ENCODE results near the gene GBP1. TPM values are rescaled to one million over a fixed set of nuclear protein-coding genes. Genes with fewer than 3 reads are reported as not detected.
"Not testable (repeated sequence)": the region's sequence is repeated elsewhere in the genome, so short reads cannot be mapped to it uniquely, and the experiment has no call there.

The GBP1 gene
- total RNA-seq, 2 donors from 2014 or later: not detected

- peaks cover 10% of the 10 kb centered on the region for H3K9me3 ChIP-seq (ENCODE audit: control insufficient read depth, low read length)
- no peaks in the 10 kb centered on the region for H3K27me3 ChIP-seq (ENCODE audit: control insufficient read depth, insufficient read depth, low read length, poor library complexity, severe bottlenecking)
- no peaks in the 10 kb centered on the region for H3K36me3 ChIP-seq (ENCODE audit: control insufficient read depth, insufficient read depth, low read length)
- no peak overlapping the region for H3K4me3 ChIP-seq (ENCODE audit: low read length)
- TF ChIP-seq CTCF (conservative IDR thresholded peaks at IDR 0.05): no peak
- H3K9ac ChIP-seq (ENCODE audit: extremely low read depth, low read length, poor library complexity, severe bottlenecking): no peak overlapping the region
- no peaks in the 10 kb centered on the region for H3K4me1 Mint-ChIP-seq
- H3K27me3 Mint-ChIP-seq (ENCODE audit: insufficient read depth): peaks cover 5% of the 10 kb centered on the region
- H3K36me3 Mint-ChIP-seq (ENCODE audit: low read depth): no peaks in the 10 kb centered on the region
- no peaks in the 10 kb centered on the region for H3K4me1 ChIP-seq (ENCODE audit: control insufficient read depth, insufficient read depth, low read length)
- H3K4me3 Mint-ChIP-seq: no peak overlapping the region
- no peak overlapping the region for H3K27ac ChIP-seq (ENCODE audit: low read depth, low read length)
- 93% methylated on average over 1 of the region's 1 CpG; no CpG with 5 or more reads in 1 of the 2 experiments for WGBS, 2 experiments (ENCODE audit: insufficient coverage in 1 of 2, insufficient read length in 1 of 2)
- peaks cover 25% of the 10 kb centered on the region for H3K9me3 Mint-ChIP-seq
- DNase-seq: no peak
- H3K27ac Mint-ChIP-seq: no peak overlapping the region
Measured at GRCh38 chr1:89035080-89035479, 29.9 kb downstream of the GBP1 start.

DNA sequence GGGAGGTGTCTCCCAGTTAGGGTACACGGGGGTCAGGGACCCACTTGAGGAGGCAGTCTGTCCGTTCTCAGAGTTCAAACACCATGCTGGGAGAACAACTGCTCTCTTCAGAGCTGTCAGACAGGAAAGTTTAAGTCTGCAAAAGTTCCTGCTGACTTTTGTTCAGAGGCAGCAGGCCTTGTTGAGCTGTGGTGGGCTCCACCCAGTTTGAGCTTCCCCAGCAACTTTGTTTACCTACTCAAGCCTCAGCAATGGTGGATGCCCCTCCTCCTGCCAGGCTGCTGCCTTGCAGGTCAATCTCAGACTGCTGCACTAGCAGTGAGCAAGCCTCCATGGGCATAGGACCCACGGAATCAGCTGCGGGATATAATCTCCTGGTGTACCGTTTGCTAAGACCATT is 31.0 kb downstream of the GBP1 start:
- H3K27me3 ChIP-seq (ENCODE audit: control insufficient read depth, insufficient read depth, low read length, poor library complexity, severe bottlenecking); H3K27me3 Mint-ChIP-seq (ENCODE audit: insufficient read depth); H3K36me3 ChIP-seq (ENCODE audit: control insufficient read depth, insufficient read depth, low read length); H3K4me1 ChIP-seq (ENCODE audit: control insufficient read depth, insufficient read depth, low read length); H3K36me3 Mint-ChIP-seq (ENCODE audit: low read depth); H3K4me3 Mint-ChIP-seq; H3K4me3 ChIP-seq (ENCODE audit: low read length); H3K9me3 ChIP-seq (ENCODE audit: control insufficient read depth, low read length); H3K27ac ChIP-seq (ENCODE audit: low read depth, low read length); H3K9ac ChIP-seq (ENCODE audit: extremely low read depth, low read length, poor library complexity, severe bottlenecking); H3K4me1 Mint-ChIP-seq; DNase-seq; H3K27ac Mint-ChIP-seq: not testable (repeated sequence)
- WGBS, 2 experiments (ENCODE audit: insufficient coverage in 1 of 2, insufficient read length in 1 of 2): 91 to 92% methylated on average over 5 of the region's 5 CpGs
- H3K9me3 Mint-ChIP-seq: peaks cover 30% of the 10 kb centered on the region

- H3K4me3 ChIP-seq (ENCODE audit: low read length); H3K9ac ChIP-seq (ENCODE audit: extremely low read depth, low read length, poor library complexity, severe bottlenecking); H3K4me1 ChIP-seq (ENCODE audit: control insufficient read depth, insufficient read depth, low read length); H3K36me3 ChIP-seq (ENCODE audit: control insufficient read depth, insufficient read depth, low read length); DNase-seq; H3K27me3 Mint-ChIP-seq (ENCODE audit: insufficient read depth); H3K27ac Mint-ChIP-seq; H3K9me3 ChIP-seq (ENCODE audit: control insufficient read depth, low read length); H3K27me3 ChIP-seq (ENCODE audit: control insufficient read depth, insufficient read depth, low read length, poor library complexity, severe bottlenecking); H3K27ac ChIP-seq (ENCODE audit: low read depth, low read length); H3K4me3 Mint-ChIP-seq; H3K36me3 Mint-ChIP-seq (ENCODE audit: low read depth); H3K4me1 Mint-ChIP-seq: not testable (repeated sequence)
- H3K9me3 Mint-ChIP-seq: peaks cover 18% of the 10 kb centered on the region
- 96% methylated on average over 2 of the region's 2 CpGs; no CpG with 5 or more reads in 1 of the 2 experiments for WGBS, 2 experiments (ENCODE audit: insufficient coverage in 1 of 2, insufficient read length in 1 of 2)
Measured at GRCh38 chr1:89029051-89029450, 36.0 kb downstream of the GBP1 start.

- Histone ChIP-seq H3K36me3 (ENCODE audit: control insufficient read depth, insufficient read depth, low read length) (no peaks in the 10 kb centered on the region), H3K4me1 (ENCODE audit: control insufficient read depth, insufficient read depth, low read length) (no peaks in the 10 kb centered on the region), H3K4me3 (ENCODE audit: low read length) (no peak overlapping the region), H3K27me3 (ENCODE audit: control insufficient read depth, insufficient read depth, low read length, poor library complexity, severe bottlenecking) (no peaks in the 10 kb centered on the region), H3K9me3 (ENCODE audit: control insufficient read depth, low read length) (no peaks in the 10 kb centered on the region), H3K9ac (ENCODE audit: extremely low read depth, low read length, poor library complexity, severe bottlenecking) (no peak overlapping the region), H3K27ac (ENCODE audit: low read depth, low read length) (no peak overlapping the region)
- H3K27me3 Mint-ChIP-seq (ENCODE audit: insufficient read depth): peaks cover 2% of the 10 kb centered on the region
- H3K36me3 Mint-ChIP-seq (ENCODE audit: low read depth): no peaks in the 10 kb centered on the region
- no peak overlapping the region for H3K27ac Mint-ChIP-seq
- H3K4me1 Mint-ChIP-seq: peaks cover 14% of the 10 kb centered on the region
- TF ChIP-seq CTCF (conservative IDR thresholded peaks at IDR 0.05): no peak
- no peak overlapping the region for H3K4me3 Mint-ChIP-seq
- 83 to 91% methylated on average over 3 of the region's 3 CpGs for WGBS, 2 experiments (ENCODE audit: insufficient coverage in 1 of 2, insufficient read length in 1 of 2)
- peaks cover 13% of the 10 kb centered on the region for H3K9me3 Mint-ChIP-seq
- DNase-seq: no peak
Measured at GRCh38 chr1:89025928-89026327, 39.1 kb downstream of the GBP1 start.

All from endodermal cell (in vitro differentiated cells).